Measurements from ENCODE around the gene MX2. TPM values are rescaled to one million over a fixed set of nuclear protein-coding genes. Genes with fewer than 3 reads are reported as not detected.

MX2 gene
- total and polyA plus RNA-seq, 3 donors from 2014 or later, result 8.4 to 12.8 (median 10.1) TPM

- WGBS, 2 donors, result 91 to 92% methylated on average over 7 to 10 of the region's 10 CpGs
- H3K4me1 ChIP-seq, result no peaks in the 10 kb centered on the region
- TF ChIP-seq POLR2A (IDR thresholded peaks at IDR 0.05) (no peak), CTCF (IDR thresholded peaks at IDR 0.05) (no peak)
- no peak for DNase-seq
- no peak overlapping the region for H3K4me3 ChIP-seq
- H3K27me3 ChIP-seq, result no peaks in the 10 kb centered on the region
- H3K9me3 ChIP-seq, result no peaks in the 10 kb centered on the region
- no peaks in the 10 kb centered on the region for H3K36me3 ChIP-seq (ENCODE audit: low read depth, missing control alignments)
- no peak overlapping the region for H3K27ac ChIP-seq
- intact Hi-C loops (cut with DNase I; ENCODE audit: low total_unique reads), result no loop called here
Measured at GRCh38 chr21:41403966-41404365, 42.1 kb downstream of the MX2 start.

GRCh38 chr21:41405321-41405720, 43.5 kb downstream of the MX2 start:
- H3K27ac ChIP-seq, result no peak overlapping the region
- no peaks in the 10 kb centered on the region for H3K36me3 ChIP-seq (ENCODE audit: low read depth, missing control alignments)
- no peak for DNase-seq
- no peak overlapping the region for H3K4me3 ChIP-seq
- WGBS, 2 donors, result 88 to 94% methylated on average over 4 of the region's 4 CpGs
- no peaks in the 10 kb centered on the region for H3K9me3 ChIP-seq
- intact Hi-C loops (cut with DNase I; ENCODE audit: low total_unique reads), result no loop called here
- TF ChIP-seq CTCF (IDR thresholded peaks at IDR 0.05), result no peak
- TF ChIP-seq POLR2A (IDR thresholded peaks at IDR 0.05), result no peak
- no peaks in the 10 kb centered on the region for H3K27me3 ChIP-seq
- H3K4me1 ChIP-seq, result no peaks in the 10 kb centered on the region

- WGBS, 2 donors, result 91 to 93% methylated on average over 6 of the region's 6 CpGs
- no peaks in the 10 kb centered on the region for H3K9me3 ChIP-seq
- no peaks in the 10 kb centered on the region for H3K27me3 ChIP-seq
- H3K4me3 ChIP-seq, result no peak overlapping the region
- no peaks in the 10 kb centered on the region for H3K4me1 ChIP-seq
- no peak for TF ChIP-seq POLR2A (IDR thresholded peaks at IDR 0.05)
- TF ChIP-seq CTCF (IDR thresholded peaks at IDR 0.05), result no peak
- H3K27ac ChIP-seq, result no peak overlapping the region
- H3K36me3 ChIP-seq (ENCODE audit: low read depth, missing control alignments), result no peaks in the 10 kb centered on the region
- no peak for DNase-seq
- intact Hi-C loops (cut with DNase I; ENCODE audit: low total_unique reads), result no loop called here
Measured at GRCh38 chr21:41406340-41406739, 44.5 kb downstream of the MX2 start.

GRCh38 chr21:41407541-41408460, 46.0 kb downstream of the MX2 start:
- Histone ChIP-seq H3K36me3 (ENCODE audit: low read depth, missing control alignments) (no peaks in the 10 kb centered on the region), H3K27me3 (no peaks in the 10 kb centered on the region), H3K4me1 (no peaks in the 10 kb centered on the region), H3K4me3 (no peak overlapping the region), H3K9me3 (no peaks in the 10 kb centered on the region), H3K27ac (no peak overlapping the region)
- WGBS, 2 donors, result 90 to 92% methylated on average over 24 of the region's 24 CpGs
- no peak for DNase-seq
- intact Hi-C loops (cut with DNase I; ENCODE audit: low total_unique reads), result no loop called here
- no peak for TF ChIP-seq POLR2A (IDR thresholded peaks at IDR 0.05)
- TF ChIP-seq CTCF (IDR thresholded peaks at IDR 0.05), result no peak

GRCh38 chr21:41410361-41410760, 48.5 kb downstream of the MX2 start:
- H3K9me3 ChIP-seq, result no peaks in the 10 kb centered on the region
- H3K27ac ChIP-seq, result no peak overlapping the region
- WGBS, 2 donors, result 69 to 89% methylated on average over 1 of the region's 1 CpG
- DNase-seq, result no peak
- H3K4me3 ChIP-seq, result no peak overlapping the region
- no peaks in the 10 kb centered on the region for H3K27me3 ChIP-seq
- H3K4me1 ChIP-seq, result no peaks in the 10 kb centered on the region
- intact Hi-C loops (cut with DNase I; ENCODE audit: low total_unique reads), result no loop called here
- TF ChIP-seq POLR2A (IDR thresholded peaks at IDR 0.05) (no peak), CTCF (IDR thresholded peaks at IDR 0.05) (no peak)
- no peaks in the 10 kb centered on the region for H3K36me3 ChIP-seq (ENCODE audit: low read depth, missing control alignments)
